Duodenal mucosa (tissue), 2 donors: ENCODE measurements around the gene CCDC116.

Experiments
- H3K27ac ChIP-seq: one replicate; pipeline ENCODE4 v1.7.0; 2013; ENCODE audit warnings: low read depth, low read length
- H3K27me3 ChIP-seq, 2 donors: one replicate each; pipeline ENCODE4 v1.7.0; 2013; ENCODE audit warnings: low read length in 2 of 2, control low read depth in 1 of 2; ENCODE audit not compliant: insufficient read depth in 2 of 2, control insufficient read depth in 1 of 2
- H3K36me3 ChIP-seq, 2 donors: one replicate each; pipeline ENCODE4 v1.7.0; 2013; ENCODE audit warnings: low read length in 2 of 2, control low read depth in 1 of 2; ENCODE audit not compliant: insufficient read depth in 2 of 2, control insufficient read depth in 1 of 2
- H3K4me1 ChIP-seq, 2 donors: one replicate each; pipeline ENCODE4 v1.7.0; 2013; ENCODE audit warnings: low read length in 2 of 2, control low read depth in 1 of 2; ENCODE audit not compliant: insufficient read depth in 2 of 2, control insufficient read depth in 1 of 2
- H3K4me3 ChIP-seq, 2 donors: one replicate each; pipeline ENCODE4 v1.7.0; 2013; ENCODE audit warnings: low read length in 2 of 2, low read depth in 1 of 2
- H3K9ac ChIP-seq, 2 donors: one replicate each; pipeline ENCODE4 v1.7.0; 2013; ENCODE audit warnings: low read length in 2 of 2, low read depth in 1 of 2
- H3K9me3 ChIP-seq, 2 donors: one replicate each; pipeline ENCODE4 v1.7.0; 2013; ENCODE audit warnings: low read length in 2 of 2, control low read depth in 1 of 2; ENCODE audit not compliant: control insufficient read depth in 1 of 2

Gene CCDC116

GRCh38 chr22:21623648-21623970 lies 9.0 kb upstream of the CCDC116 start:
- no peaks in the 10 kb centered on the region for H3K27me3 ChIP-seq
- no peak overlapping the region for H3K27ac ChIP-seq
- peaks cover 10 to 22% of the 10 kb centered on the region in 2 donors for H3K4me1 ChIP-seq
- peaks cover 12 to 47% of the 10 kb centered on the region in 2 donors for H3K36me3 ChIP-seq
- H3K9me3 ChIP-seq: no peaks in the 10 kb centered on the region
- no peak overlapping the region for H3K4me3 ChIP-seq
- H3K9ac ChIP-seq: no peak overlapping the region

- no peak overlapping the region for H3K4me3 ChIP-seq
- H3K4me1 ChIP-seq: peaks cover 14 to 22% of the 10 kb centered on the region in 2 donors
- H3K27ac ChIP-seq: no peak overlapping the region
- H3K36me3 ChIP-seq: peaks cover 12 to 42% of the 10 kb centered on the region in 2 donors
- H3K9ac ChIP-seq: no peak overlapping the region
- H3K27me3 ChIP-seq: no peaks in the 10 kb centered on the region
- no peaks in the 10 kb centered on the region for H3K9me3 ChIP-seq
Observed at GRCh38 chr22:21624120-21624879, 8.3 kb upstream of the CCDC116 start.

- H3K9me3 ChIP-seq: no peaks in the 10 kb centered on the region
- peaks cover 15 to 22% of the 10 kb centered on the region in 2 donors for H3K4me1 ChIP-seq
- H3K27ac ChIP-seq: no peak overlapping the region
- H3K4me3 ChIP-seq: no peak overlapping the region
- H3K9ac ChIP-seq: no peak overlapping the region
- H3K36me3 ChIP-seq: peaks cover 12 to 37% of the 10 kb centered on the region in 2 donors
- H3K27me3 ChIP-seq: no peaks in the 10 kb centered on the region
Observed at GRCh38 chr22:21624880-21625791, 7.4 kb upstream of the CCDC116 start.

GRCh38 chr22:21626073-21626734 lies 6.4 kb upstream of the CCDC116 start:
- Histone ChIP-seq H3K27ac (no peak overlapping the region), H3K27me3 (no peaks in the 10 kb centered on the region), H3K9me3 (no peaks in the 10 kb centered on the region), H3K36me3 (peaks cover 12 to 31% of the 10 kb centered on the region in 2 donors), H3K4me3 (no peak overlapping the region), H3K9ac (no peak overlapping the region), H3K4me1 (peaks cover 15 to 22% of the 10 kb centered on the region in 2 donors)

GRCh38 chr22:21626735-21627469 lies 5.7 kb upstream of the CCDC116 start:
- Histone ChIP-seq H3K9me3 (no peaks in the 10 kb centered on the region), H3K36me3 (peaks cover 12 to 31% of the 10 kb centered on the region in 2 donors), H3K4me1 (peaks cover 15 to 20% of the 10 kb centered on the region in 2 donors), H3K27ac (no peak overlapping the region), H3K9ac (no peak overlapping the region), H3K4me3 (no peak overlapping the region), H3K27me3 (no peaks in the 10 kb centered on the region)

- Histone ChIP-seq H3K36me3 (peaks cover 4 to 16% of the 10 kb centered on the region in 2 donors), H3K9ac (peak overlapping the region in 1 of 2 donors; percentile 79), H3K27me3 (no peaks in the 10 kb centered on the region), H3K27ac (peak overlapping the region; percentile 10), H3K9me3 (no peaks in the 10 kb centered on the region), H3K4me1 (peaks cover 12 to 16% of the 10 kb centered on the region in 2 donors), H3K4me3 (peak overlapping the region; percentile 77 to 94)
Observed at GRCh38 chr22:21628386-21629254, 3.9 kb upstream of the CCDC116 start.

GRCh38 chr22:21629255-21630149 lies 3.1 kb upstream of the CCDC116 start, which contains the start of gene YDJC:
Gene YDJC, minus strand, starts transcription at chr22:21630022. Its CDS starts 8 bp downstream, at chr22:21630014.
- Histone ChIP-seq H3K36me3 (peaks cover 4 to 16% of the 10 kb centered on the region in 2 donors), H3K4me3 (peak within 1 kb of the TSS; percentile 77 to 94), H3K27ac (peak within 1 kb of the TSS; percentile 64), H3K27me3 (no peaks in the 10 kb centered on the region), H3K9me3 (no peaks in the 10 kb centered on the region), H3K9ac (peak within 1 kb of the TSS; percentile 70 to 79), H3K4me1 (peaks cover 12% of the 10 kb centered on the region in 2 donors)

- Histone ChIP-seq H3K27me3 (no peaks in the 10 kb centered on the region), H3K36me3 (peaks cover 4 to 16% of the 10 kb centered on the region in 2 donors), H3K27ac (no peak overlapping the region), H3K4me3 (no peak overlapping the region), H3K9ac (no peak overlapping the region), H3K9me3 (no peaks in the 10 kb centered on the region), H3K4me1 (peaks cover 5 to 12% of the 10 kb centered on the region in 2 donors)
Observed at GRCh38 chr22:21631025-21631424, 1.5 kb upstream of the CCDC116 start.
